ENCODE results near the gene SYCP2.

Gene SYCP2

GRCh38 chr20:59821201-59821600 is 112.2 kb downstream of the SYCP2 start:
- DNase-seq (ENCODE audit: low spot score) = no peak

- no peak for DNase-seq (ENCODE audit: low spot score)
Measured at GRCh38 chr20:59820204-59821041, 113.0 kb downstream of the SYCP2 start.

- no peak for DNase-seq (ENCODE audit: low spot score)
Measured at GRCh38 chr20:59819496-59820203, 113.8 kb downstream of the SYCP2 start.

GRCh38 chr20:59818911-59819310 is 114.5 kb downstream of the SYCP2 start:
- DNase-seq (ENCODE audit: low spot score) = no peak

GRCh38 chr20:59817846-59818615 is 115.4 kb downstream of the SYCP2 start:
- no peak for DNase-seq (ENCODE audit: low spot score)

GRCh38 chr20:59817406-59817805 is 116.0 kb downstream of the SYCP2 start:
- no peak for DNase-seq (ENCODE audit: low spot score)

- no peak for DNase-seq (ENCODE audit: low spot score)
Measured at GRCh38 chr20:59816146-59816738, 117.2 kb downstream of the SYCP2 start.

- no peak for DNase-seq (ENCODE audit: low spot score)
Measured at GRCh38 chr20:59814840-59815340, 118.5 kb downstream of the SYCP2 start.

GRCh38 chr20:59813948-59814839 is 119.2 kb downstream of the SYCP2 start:
- DNase-seq (ENCODE audit: low spot score) = no peak
